ENCODE results near the gene PFN3.
A peak's percentile ranks its signal among the peaks of the same experiment; 100 is the strongest.

PFN3 gene

GRCh38 chr5:177437623-177438022 is 37.2 kb upstream of the PFN3 start:
- DNase-seq: no peak

- DNase-seq: no peak
Observed at GRCh38 chr5:177435847-177436536, 35.5 kb upstream of the PFN3 start.

- no peak for DNase-seq
Observed at GRCh38 chr5:177434942-177435738, 34.7 kb upstream of the PFN3 start.

- DNase-seq: no peak
Observed at GRCh38 chr5:177434437-177434836, 34.0 kb upstream of the PFN3 start.

GRCh38 chr5:177433658-177434217 is 33.3 kb upstream of the PFN3 start:
- DNase-seq: no peak

GRCh38 chr5:177432839-177433657 is 32.6 kb upstream of the PFN3 start:
- no peak for DNase-seq

GRCh38 chr5:177432143-177432838 is 31.8 kb upstream of the PFN3 start:
- DNase-seq: no peak

GRCh38 chr5:177431317-177432142 is 31.1 kb upstream of the PFN3 start:
- no peak for DNase-seq

- no peak for DNase-seq
Observed at GRCh38 chr5:177430972-177431316, 30.5 kb upstream of the PFN3 start.

GRCh38 chr5:177430140-177430951 is 29.9 kb upstream of the PFN3 start:
- no peak for DNase-seq

GRCh38 chr5:177429248-177430040 is 29.0 kb upstream of the PFN3 start:
- no peak for DNase-seq

GRCh38 chr5:177428574-177429217 is 28.2 kb upstream of the PFN3 start:
- no peak for DNase-seq

- no peak for DNase-seq
Observed at GRCh38 chr5:177427919-177428573, 27.6 kb upstream of the PFN3 start.

GRCh38 chr5:177427211-177427822 is 26.9 kb upstream of the PFN3 start:
- DNase-seq: no peak

- no peak for DNase-seq
Observed at GRCh38 chr5:177426566-177427210, 26.2 kb upstream of the PFN3 start, which contains the start of gene GRK6. TSS of gene GRK6 (plus strand) at chr5:177426676. CDS start at chr5:177426846, 170 bp downstream.

GRCh38 chr5:177425801-177426565 is 25.5 kb upstream of the PFN3 start:
- peak; percentile 99 for DNase-seq
